ENCODE data around the gene VENTX. TPM values are rescaled to one million over a fixed set of nuclear protein-coding genes. Genes with fewer than 3 reads are reported as not detected.

VENTX gene
- total RNA-seq: not detected in 2 replicates

GRCh38 chr10:133237588-133238465 is at the start of gene VENTX:
VENTX (plus strand) TSS chr10:133237855; CDS start chr10:133237915, 60 bp downstream.

GRCh38 chr10:133230044-133230361 is 7.7 kb upstream of the VENTX start, which contains the start of gene UTF1:
UTF1 (plus strand) TSS chr10:133230217; CDS start chr10:133230289, 72 bp downstream.

GRCh38 chr10:133276435-133277201 is 39.0 kb downstream of the VENTX start, which contains the start of gene ADAM8:
ADAM8 (minus strand) TSS chr10:133276868; CDS start chr10:133276817, 51 bp downstream.

Other genes with a start within 250 kb of the VENTX start
- gene ADGRA1, start 149.9 kb upstream of the VENTX start, total RNA-seq: not detected in 2 replicates
- not detected in 2 replicates for gene KNDC1, start 77.6 kb upstream of the VENTX start, total RNA-seq
- not detected in 2 replicates for gene UTF1, start 7.6 kb upstream of the VENTX start, total RNA-seq
- gene ADAM8, start 39.0 kb downstream of the VENTX start, total RNA-seq: 0.11 and 0.34 TPM in 2 replicates
- 40.8 and 45.6 TPM in 2 replicates for gene TUBGCP2, start 71.0 kb downstream of the VENTX start, total RNA-seq
- 21.4 and 21.7 TPM in 2 replicates for gene ZNF511, start 71.1 kb downstream of the VENTX start, total RNA-seq
- not detected in 2 replicates for gene CALY, start 99.0 kb downstream of the VENTX start, total RNA-seq
- not detected in 2 replicates for gene PRAP1, start 109.5 kb downstream of the VENTX start, total RNA-seq
- gene FUOM, start 120.2 kb downstream of the VENTX start, total RNA-seq: 14.2 and 28.0 TPM in 2 replicates
- 57.6 and 67.6 TPM in 2 replicates for gene ECHS1, start 135.5 kb downstream of the VENTX start, total RNA-seq
- 4.5 and 7.9 TPM in 2 replicates for gene PAOX, start 141.4 kb downstream of the VENTX start, total RNA-seq
- gene MTG1, start 156.3 kb downstream of the VENTX start, total RNA-seq: 31.9 and 37.7 TPM in 2 replicates
- not detected in 2 replicates for gene SPRN, start 186.8 kb downstream of the VENTX start, total RNA-seq
- gene SCART1, start 216.1 kb downstream of the VENTX start, total RNA-seq: 0.54 and 0.60 TPM in 2 replicates